SK-N-SH treated with all-trans-retinoic acid at 6 μM for 48 hours (cell line): Measurements from ENCODE around the gene SLC35F6.

ENCODE experiments used
- ATAC-seq: fragments of 200-7000 bp; cut with Tn5 transposase; 3 replicates; pipeline ENCODE4 v1.9.1; 2020; ENCODE audit warnings: mild to moderate bottlenecking, moderate library complexity
- ARNTL ChIP-seq: fragments of 450-650 bp; formaldehyde crosslinking; IDR thresholded peaks from 2 replicates; pipeline ENCODE4 v1.5.0; 2020; ENCODE audit warnings: low read depth, mild to moderate bottlenecking, moderate library complexity, borderline replicate concordance
- BACH2 ChIP-seq: fragments of 250-450 bp; sonication (Bioruptor Pico); IDR thresholded peaks from 2 replicates; pipeline ENCODE4 v1.9.0; 2021; ENCODE audit warnings: mild to moderate bottlenecking, borderline replicate concordance
- CREB5 ChIP-seq: fragments of 250-450 bp; sonication (Bioruptor Pico); IDR thresholded peaks from 2 replicates; pipeline ENCODE4 v1.5.1; 2020; ENCODE audit warnings: low read depth, mild to moderate bottlenecking, moderate library complexity
- CSDC2 ChIP-seq: fragments of 250-450 bp; sonication (Bioruptor Pico); IDR thresholded peaks from 2 replicates; pipeline ENCODE4 v1.5.0; 2020; ENCODE audit warnings: mild to moderate bottlenecking, moderate library complexity
- CSRNP3 ChIP-seq: fragments of 250-450 bp; sonication (Bioruptor Pico); IDR thresholded peaks from 2 replicates; pipeline ENCODE4 v1.5.1; 2021; ENCODE audit warnings: mild to moderate bottlenecking, moderate library complexity
- ESRRG ChIP-seq: fragments of 250-450 bp; sonication (Bioruptor Pico); IDR thresholded peaks from 2 replicates; pipeline ENCODE4 v1.6.1; 2021; ENCODE audit warnings: mild to moderate bottlenecking
- GLIS3 ChIP-seq: fragments of 250-450 bp; sonication (Bioruptor Pico); IDR thresholded peaks from 2 replicates; pipeline ENCODE4 v1.5.0; 2020; ENCODE audit warnings: mild to moderate bottlenecking, moderate library complexity
- ISL1 ChIP-seq: fragments of 250-450 bp; sonication (Bioruptor Pico); IDR thresholded peaks from 2 replicates; pipeline ENCODE4 v2.1.2; 2022; ENCODE audit warnings: mild to moderate bottlenecking, moderate library complexity
- OSR1 ChIP-seq: fragments of 250-450 bp; sonication (Bioruptor Pico); IDR thresholded peaks from 2 replicates; pipeline ENCODE4 v1.8.0; 2022; ENCODE audit warnings: moderate library complexity, mild to moderate bottlenecking, inconsistent platforms
- PATZ1 ChIP-seq: fragments of 250-450 bp; sonication (Bioruptor Pico); IDR thresholded peaks from 2 replicates; pipeline ENCODE4 v1.8.0; 2020; ENCODE audit warnings: mild to moderate bottlenecking, moderate library complexity, borderline replicate concordance
- POU6F1 ChIP-seq: fragments of 250-450 bp; sonication (Bioruptor Pico); IDR thresholded peaks from 2 replicates; pipeline ENCODE4 v1.8.0; 2021; ENCODE audit warnings: low read depth, mild to moderate bottlenecking, moderate library complexity, borderline replicate concordance
- RARB ChIP-seq: fragments of 250-450 bp; sonication (Bioruptor Pico); IDR thresholded peaks from 2 replicates; pipeline ENCODE4 v1.8.0; 2021; ENCODE audit warnings: mild to moderate bottlenecking, moderate library complexity
- SNAI2 ChIP-seq: fragments of 250-450 bp; sonication (Bioruptor Pico); IDR thresholded peaks from 2 replicates; pipeline ENCODE4 v1.5.0; 2020; ENCODE audit warnings: mild to moderate bottlenecking, moderate library complexity
- TCF4 ChIP-seq: fragments of 250-450 bp; sonication (Bioruptor Pico); IDR thresholded peaks from 2 replicates; pipeline ENCODE4 v1.8.0; 2021; ENCODE audit warnings: mild to moderate bottlenecking, moderate library complexity, borderline replicate concordance
- TSHZ2 ChIP-seq: fragments of 250-450 bp; sonication (Bioruptor Pico); IDR thresholded peaks from 2 replicates; pipeline ENCODE4 v1.5.0; 2020; ENCODE audit warnings: mild to moderate bottlenecking, moderate library complexity
- ZC3H10 ChIP-seq: fragments of 250-450 bp; sonication (Bioruptor Pico); IDR thresholded peaks from 2 replicates; pipeline ENCODE4 v1.5.1; 2021; ENCODE audit warnings: mild to moderate bottlenecking, moderate library complexity
- ZFP3 ChIP-seq: fragments of 250-450 bp; sonication (Bioruptor Pico); IDR thresholded peaks from 2 replicates; pipeline ENCODE4 v1.5.0; 2020; ENCODE audit warnings: mild to moderate bottlenecking, moderate library complexity
- ZFP30 ChIP-seq: fragments of 450-650 bp; formaldehyde crosslinking; IDR thresholded peaks from 2 replicates; pipeline ENCODE4 v1.5.0; 2022; ENCODE audit warnings: mild to moderate bottlenecking, moderate library complexity
- ZNF565 ChIP-seq: fragments of 450-650 bp; formaldehyde crosslinking; conservative IDR thresholded peaks from 2 replicates; pipeline ENCODE4 v1.5.0; 2020; ENCODE audit warnings: low read depth, mild to moderate bottlenecking, moderate library complexity
- ZNF70 ChIP-seq: fragments of 450-650 bp; formaldehyde crosslinking; IDR thresholded peaks from 2 replicates; pipeline ENCODE4 v1.5.0; 2020; ENCODE audit warnings: mild to moderate bottlenecking, moderate library complexity
- ZNF8 ChIP-seq: fragments of 450-650 bp; formaldehyde crosslinking; IDR thresholded peaks from 2 replicates; pipeline ENCODE4 v1.5.0; 2020; ENCODE audit warnings: mild to moderate bottlenecking, moderate library complexity

Gene SLC35F6

GRCh38 chr2:26818972-26819371, 54.9 kb downstream of the SLC35F6 start:
- peak; percentile 24; the same call in 1 of the 3 replicates for ATAC-seq
- TF ChIP-seq CSDC2: no peak
- no peak for TF ChIP-seq ZNF70 (CRISPR knock-in tag)
- TF ChIP-seq ZFP30: no peak
- TF ChIP-seq SNAI2 (CRISPR knock-in tag): no peak
- TF ChIP-seq GLIS3 (CRISPR knock-in tag): no peak
- no peak for TF ChIP-seq OSR1 (CRISPR knock-in tag)

GRCh38 chr2:26820932-26821331, 56.8 kb downstream of the SLC35F6 start:
- TF ChIP-seq CSRNP3 (CRISPR knock-in tag) (no peak), OSR1 (CRISPR knock-in tag) (no peak), ISL1 (CRISPR knock-in tag) (no peak), ZC3H10 (no peak), ZNF70 (CRISPR knock-in tag) (no peak), PATZ1 (no peak), POU6F1 (CRISPR knock-in tag) (no peak), TSHZ2 (CRISPR knock-in tag) (no peak), ZFP3 (CRISPR knock-in tag) (no peak), RARB (no peak), GLIS3 (CRISPR knock-in tag) (no peak), ZNF8 (CRISPR knock-in tag) (no peak), TCF4 (CRISPR knock-in tag) (no peak), ZNF565 (CRISPR knock-in tag) (no peak), ARNTL (CRISPR knock-in tag) (no peak), SNAI2 (CRISPR knock-in tag) (no peak), CSDC2 (no peak), CREB5 (CRISPR knock-in tag) (no peak), ESRRG (no peak), BACH2 (no peak)
- TF ChIP-seq, all 23 proteins: peak for 0
- no peak for ATAC-seq

GRCh38 chr2:26822877-26823276, 58.8 kb downstream of the SLC35F6 start:
- TF ChIP-seq ZFP30 (no peak), ARNTL (CRISPR knock-in tag) (no peak), RARB (no peak), OSR1 (CRISPR knock-in tag) (no peak), ISL1 (CRISPR knock-in tag) (no peak), CREB5 (CRISPR knock-in tag) (no peak), PATZ1 (no peak), ZNF70 (CRISPR knock-in tag) (no peak)
- no peak for ATAC-seq
